CD4-positive, alpha-beta memory T cell (primary cell): Measurements from ENCODE around the gene VWCE. TPM values are rescaled to one million over a fixed set of nuclear protein-coding genes. Genes with fewer than 3 reads are reported as not detected.
A peak's percentile ranks its signal among the peaks of the same experiment; 100 is the strongest.

Experiments
- CTCF ChIA-PET: fragments of 350-600 bp; sonication (Branson Sonifier 250); formaldehyde crosslinking; loops from one replicate; lab custom pipeline; 2021; ENCODE audit warnings: inconsistent platforms; ENCODE audit not compliant: partially characterized antibody; lab: Charles Lee
- POLR2A ChIA-PET: fragments of 350-600 bp; sonication (Branson Sonifier 250); formaldehyde crosslinking; loops from one replicate; lab custom pipeline; 2021; ENCODE audit not compliant: partially characterized antibody; lab: Charles Lee
- DNase-seq, 5 donors: peaks; one replicate each; pipeline versions ENCODE4 v3.0.0 to v3.0.0-alpha.2; 2020 to 2022; ENCODE audit warnings: mixed read lengths in 1 of 5
- H3K27ac ChIP-seq: one replicate; pipeline ENCODE4 v1.7.0; 2013; ENCODE audit warnings: low read depth, low read length
- H3K27me3 ChIP-seq: 2 replicates; pipeline ENCODE4 v1.7.0; 2013; ENCODE audit warnings: mild to moderate bottlenecking, low read length, moderate library complexity; ENCODE audit not compliant: insufficient read depth
- H3K36me3 ChIP-seq: 2 replicates; pipeline ENCODE4 v1.7.0; 2013; ENCODE audit warnings: mild to moderate bottlenecking, low read length, moderate library complexity; ENCODE audit not compliant: insufficient read depth
- H3K4me1 ChIP-seq: 2 replicates; pipeline ENCODE4 v1.7.0; 2013; ENCODE audit warnings: mild to moderate bottlenecking, low read length, moderate library complexity; ENCODE audit not compliant: insufficient read depth
- H3K4me3 ChIP-seq, 2 donors: one replicate each; pipeline ENCODE4 v1.7.0; 2013; ENCODE audit warnings: low read length in 2 of 2, mild to moderate bottlenecking in 1 of 2
- H3K9me3 ChIP-seq, 2 donors: one replicate each; pipeline ENCODE4 v1.7.0; 2013; ENCODE audit warnings: low read length in 2 of 2, control low read depth in 1 of 2; ENCODE audit not compliant: control insufficient read depth in 1 of 2
- H3K27ac Mint-ChIP-seq, 7 donors: one replicate each; pipeline ENCODE4 v1.8.0; 2020 to 2021; ENCODE audit warnings: mixed read lengths in 7 of 7, mild to moderate bottlenecking in 6 of 7, inconsistent platforms in 3 of 7, moderate library complexity in 3 of 7
- H3K27me3 Mint-ChIP-seq, 2 donors: one replicate each; pipeline ENCODE4 v1.8.0; 2020 to 2021; ENCODE audit warnings: mixed read lengths in 2 of 2
- H3K36me3 Mint-ChIP-seq, 2 donors: one replicate each; pipeline ENCODE4 v1.8.0; 2020 to 2021; ENCODE audit warnings: mixed read lengths in 2 of 2, inconsistent platforms in 1 of 2, mild to moderate bottlenecking in 1 of 2
- H3K4me1 Mint-ChIP-seq, 4 donors: one replicate each; pipeline ENCODE4 v1.8.0; 2020 to 2021; ENCODE audit warnings: mixed read lengths in 4 of 4, mild to moderate bottlenecking in 1 of 4
- H3K4me3 Mint-ChIP-seq, 8 donors: one replicate each; pipeline ENCODE4 v1.8.0; 2020 to 2021; ENCODE audit warnings: mixed read lengths in 8 of 8, mild to moderate bottlenecking in 7 of 8, moderate library complexity in 6 of 8, inconsistent platforms in 3 of 8
- H3K9me3 Mint-ChIP-seq, 8 donors: one replicate each; pipeline ENCODE4 v1.8.0; 2020 to 2021; ENCODE audit warnings: mixed read lengths in 8 of 8, mild to moderate bottlenecking in 5 of 8, inconsistent platforms in 3 of 8, moderate library complexity in 1 of 8
- intact Hi-C: fragments of 100-400 bp; cut with micrococcal nuclease; formaldehyde crosslinking; loops from one replicate; pipeline ENCODE4 v1.15.1; 2023
- polyA plus RNA-seq, 2 donors: library from polyadenylated mRNA; unstranded; fragments of 300-500 nt; fragmentation: Illumina TruSeq; gene quantifications; one replicate each; pipeline ENCODE4 v1.2.3, GENCODE V29; 2021
- total RNA-seq, 2 experiments: library from RNA; stranded (reverse); gene quantifications; one replicate each; pipeline ENCODE4 v1.2.3, GENCODE V29; 2021

The VWCE gene
- total and polyA plus RNA-seq, 4 experiments from 2014 or later, result 0.38 to 0.44 TPM; not detected in 2

DNA sequence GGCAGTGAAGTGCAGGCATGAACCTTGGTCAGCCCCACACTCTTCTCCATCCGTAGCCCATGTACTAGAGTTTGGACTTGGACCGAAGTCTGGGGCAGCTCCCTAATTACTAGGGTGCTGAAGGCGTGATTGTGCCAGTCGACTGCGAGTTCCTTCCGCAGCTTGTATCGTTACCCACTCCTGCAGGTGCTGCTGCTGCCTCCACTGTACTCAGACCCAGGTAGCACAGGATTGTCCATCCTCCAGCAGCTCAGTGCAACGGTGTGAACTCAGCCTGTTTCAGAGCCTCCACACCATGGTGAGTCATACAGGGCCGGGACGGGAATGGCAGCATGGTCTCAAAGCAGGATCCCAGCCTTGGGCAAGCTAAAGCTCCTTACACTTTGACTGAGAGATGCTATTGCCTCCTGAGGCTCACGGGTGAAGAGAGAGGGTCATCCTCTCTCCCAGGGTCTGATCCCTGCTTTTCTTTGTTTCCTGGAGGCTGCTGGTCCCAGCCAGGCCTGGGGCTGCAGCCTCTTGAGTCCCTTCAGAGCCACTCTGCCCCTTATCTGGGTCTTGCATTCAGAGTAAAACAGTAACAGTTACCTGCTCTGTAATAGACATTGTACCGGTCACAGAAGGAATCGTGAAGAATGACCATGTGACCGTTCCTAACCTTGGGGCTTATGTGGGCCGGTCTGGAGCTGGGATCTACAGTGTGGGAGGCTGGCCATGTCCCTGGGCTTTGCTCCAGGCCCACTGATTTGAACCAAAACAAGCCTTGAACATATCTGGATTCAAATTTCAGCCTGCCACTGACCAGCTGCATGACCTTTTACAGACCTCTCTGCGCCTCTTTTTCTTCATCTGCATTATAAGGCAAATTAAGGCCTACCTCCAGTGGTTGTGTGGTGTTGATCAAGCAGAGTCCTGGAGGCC is 39.6 kb upstream of the VWCE start:
- peaks cover 6% of the 10 kb centered on the region for H3K36me3 ChIP-seq
- peaks cover 17 to 19% of the 10 kb centered on the region in 2 donors for H3K36me3 Mint-ChIP-seq
- no peaks in the 10 kb centered on the region for H3K9me3 ChIP-seq
- CTCF ChIA-PET, result interaction anchor here (1.0 to 10.1 kb wide), 12 partner anchors 19 to 502 kb away, joined by 3 to 442 read pairs (median 15); partner anchors contain the start of genes CYB561A3, TMEM138 and TMEM216
- H3K9me3 Mint-ChIP-seq, result peaks cover 0 to 4% (median 0%) of the 10 kb centered on the region in 8 donors
- peak overlapping the region; percentile 44 for H3K27ac ChIP-seq
- intact Hi-C loops, result no loop called here
- no peak for DNase-seq
- no peak overlapping the region for H3K4me3 ChIP-seq
- peaks cover 39% of the 10 kb centered on the region for H3K4me1 ChIP-seq
- peaks cover 32 to 62% (median 45%) of the 10 kb centered on the region in 4 donors for H3K4me1 Mint-ChIP-seq
- H3K27me3 Mint-ChIP-seq, result no peaks in the 10 kb centered on the region
- H3K4me3 Mint-ChIP-seq, result peak overlapping the region; percentile 89 to 97 (median 96)
- POLR2A ChIA-PET, result interaction anchor here (1.2 to 5.9 kb wide), 12 partner anchors 10 to 421 kb away, joined by 3 to 97 read pairs (median 6); partner anchors contain the start of genes CPSF7, CYB561A3, SDHAF2 and TMEM109
- H3K27me3 ChIP-seq, result no peaks in the 10 kb centered on the region
- H3K27ac Mint-ChIP-seq, result peak overlapping the region; percentile 92 to 99 (median 98)

DNA sequence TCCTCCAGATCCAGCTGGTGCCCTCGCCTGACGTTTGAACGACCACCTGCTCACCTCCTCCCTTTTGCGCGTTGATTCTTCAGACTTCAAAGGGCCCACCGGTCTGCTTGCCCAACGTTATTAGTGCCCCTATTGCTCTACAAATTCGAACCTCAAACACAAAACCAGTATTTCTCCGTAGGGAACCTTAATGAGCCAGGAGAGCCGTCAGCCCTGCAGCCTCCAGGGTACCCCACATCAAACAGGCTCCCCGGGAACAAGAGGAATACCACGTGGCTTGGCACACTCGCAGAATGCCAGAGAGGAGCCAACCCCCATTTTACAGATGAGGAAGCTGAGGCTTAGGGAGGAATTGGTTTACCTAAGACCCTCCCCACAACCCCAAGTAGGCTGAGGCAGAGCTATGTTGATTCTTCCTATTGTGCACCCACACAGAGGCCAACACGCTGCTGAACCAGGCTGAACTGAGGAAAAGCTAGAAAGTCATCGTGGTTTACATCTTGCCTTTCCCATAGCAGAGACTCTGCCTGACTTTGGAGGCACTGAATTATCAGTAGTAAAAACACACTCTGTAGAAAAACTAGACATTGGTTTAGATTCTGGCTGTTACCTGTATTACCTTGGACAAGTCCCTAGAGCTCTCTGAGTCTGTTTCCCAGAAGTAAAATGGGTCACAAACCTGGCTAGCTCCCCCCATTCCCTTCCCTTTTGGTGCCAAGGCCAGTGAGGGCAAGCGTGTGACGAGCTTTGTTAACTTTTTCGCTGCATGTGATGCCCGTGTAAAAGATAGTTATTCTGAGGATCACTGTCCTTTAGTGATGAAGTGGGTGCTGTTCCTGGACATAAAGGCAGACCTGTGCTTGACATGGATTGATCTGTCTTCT is 38.7 kb upstream of the VWCE start:
- H3K4me3 ChIP-seq, result peak overlapping the region; percentile 85 to 95
- H3K9me3 ChIP-seq, result no peaks in the 10 kb centered on the region
- Mint-ChIP-seq H3K36me3 (peaks cover 22 to 25% of the 10 kb centered on the region in 2 donors), H3K9me3 (peaks cover 0 to 4% (median 0%) of the 10 kb centered on the region in 8 donors), H3K4me3 (peak overlapping the region; percentile 89 to 97 (median 96)), H3K27ac (peak overlapping the region; percentile 92 to 99 (median 98)), H3K4me1 (peaks cover 36 to 71% (median 52%) of the 10 kb centered on the region in 4 donors), H3K27me3 (no peaks in the 10 kb centered on the region)
- POLR2A ChIA-PET, result interaction anchor here (0.6 to 5.9 kb wide), 13 partner anchors 9 to 1982 kb away, joined by 3 to 97 read pairs (median 4); partner anchors contain the start of genes CPSF7, CYB561A3, SDHAF2 and TMEM109
- CTCF ChIA-PET, result interaction anchor here (1.0 to 10.1 kb wide), 6 partner anchors 18 to 418 kb away, joined by 3 to 442 read pairs (median 14); partner anchors contain the start of genes CYB561A3, TMEM138 and TMEM216
- DNase-seq, result peak in 1 of 5 donors; percentile 15
- intact Hi-C loops, result loop anchor here (1.0 to 2.0 kb wide), 3 partner anchors 29 to 427 kb away; partner anchors contain the start of genes PRPF19, SDHAF2 and TMEM138
- H3K27me3 ChIP-seq, result no peaks in the 10 kb centered on the region
- peaks cover 39% of the 10 kb centered on the region for H3K4me1 ChIP-seq
- H3K27ac ChIP-seq, result peak overlapping the region; percentile 83
- H3K36me3 ChIP-seq, result peaks cover 12% of the 10 kb centered on the region

DNA sequence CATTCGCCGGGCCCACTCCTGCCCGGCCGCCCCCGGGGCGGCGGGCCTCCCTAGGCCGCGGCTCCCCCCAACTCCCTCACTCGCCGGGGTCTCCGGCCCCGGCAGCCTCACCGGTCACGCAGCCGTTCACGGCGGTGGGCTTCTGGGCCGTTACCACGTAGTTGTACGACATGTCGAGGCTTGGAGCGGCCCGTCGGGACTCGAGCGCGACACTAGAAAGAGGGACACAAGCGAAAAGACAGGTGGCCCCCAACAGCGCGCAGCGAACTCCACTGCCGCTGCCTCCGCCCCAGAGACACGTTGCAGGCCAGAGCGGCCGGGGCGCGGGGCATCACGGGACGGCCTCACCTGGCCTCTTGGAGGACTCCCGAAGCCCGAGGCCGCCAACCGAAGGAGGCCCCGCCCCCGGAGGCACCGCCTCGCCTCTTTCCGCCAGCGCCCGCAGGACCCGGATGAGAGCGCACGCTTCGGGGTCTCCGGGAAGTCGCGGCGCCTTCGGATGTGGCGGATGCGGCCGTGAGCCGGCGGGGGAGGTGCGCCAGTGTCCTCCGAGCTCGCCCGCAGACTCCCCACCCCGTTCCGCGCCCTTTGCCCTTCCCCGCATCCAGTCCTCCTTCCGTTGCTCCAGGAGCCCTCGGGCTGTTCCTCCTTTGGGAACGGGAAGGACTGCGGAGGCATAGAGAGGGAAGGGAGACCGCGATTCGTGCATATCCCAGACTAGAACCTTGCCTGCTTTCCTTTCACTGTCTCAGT is 37.9 kb upstream of the VWCE start, which contains the start of the genes DDB1 and TKFC:
TSS of gene DDB1 (minus strand) at position 309 of the 753 bp plus-strand sequence. CDS start at position 172, 137 bp downstream.
TSS of gene TKFC (plus strand) at position 432 of the 753 bp plus-strand sequence. CDS start 1,501 bp downstream, outside the sequence.
- peaks cover 0 to 4% (median 0%) of the 10 kb centered on the region in 8 donors for H3K9me3 Mint-ChIP-seq
- Histone ChIP-seq H3K9me3 (no peaks in the 10 kb centered on the region), H3K36me3 (peaks cover 12% of the 10 kb centered on the region), H3K27me3 (no peaks in the 10 kb centered on the region), H3K27ac (peak within 1 kb of the TSS; percentile 83), H3K4me3 (peak within 1 kb of the TSS; percentile 85 to 95), H3K4me1 (peaks cover 39% of the 10 kb centered on the region)
- CTCF ChIA-PET, result interaction anchor here (1.1 to 10.1 kb wide), 5 partner anchors 17 to 102 kb away, joined by 4 to 442 read pairs (median 18); partner anchors contain the start of genes CYB561A3, TMEM138 and TMEM216
- peak; percentile 96 to 97 (median 97) for DNase-seq
- H3K4me3 Mint-ChIP-seq, result peak within 1 kb of the TSS; percentile 89 to 97 (median 96)
- POLR2A ChIA-PET, result interaction anchor here (0.6 to 5.9 kb wide), 12 partner anchors 9 to 1981 kb away, joined by 3 to 97 read pairs (median 4); partner anchors contain the start of genes CPSF7, CYB561A3, SDHAF2 and TMEM109
- peaks cover 36 to 71% (median 54%) of the 10 kb centered on the region in 4 donors for H3K4me1 Mint-ChIP-seq
- intact Hi-C loops, result loop anchor here (1.0 to 2.0 kb wide), 3 partner anchors 29 to 426 kb away; partner anchors contain the start of genes PRPF19, SDHAF2 and TMEM138
- peak within 1 kb of the TSS; percentile 92 to 99 (median 98) for H3K27ac Mint-ChIP-seq
- peaks cover 25 to 31% of the 10 kb centered on the region in 2 donors for H3K36me3 Mint-ChIP-seq
- H3K27me3 Mint-ChIP-seq, result no peaks in the 10 kb centered on the region

DNA sequence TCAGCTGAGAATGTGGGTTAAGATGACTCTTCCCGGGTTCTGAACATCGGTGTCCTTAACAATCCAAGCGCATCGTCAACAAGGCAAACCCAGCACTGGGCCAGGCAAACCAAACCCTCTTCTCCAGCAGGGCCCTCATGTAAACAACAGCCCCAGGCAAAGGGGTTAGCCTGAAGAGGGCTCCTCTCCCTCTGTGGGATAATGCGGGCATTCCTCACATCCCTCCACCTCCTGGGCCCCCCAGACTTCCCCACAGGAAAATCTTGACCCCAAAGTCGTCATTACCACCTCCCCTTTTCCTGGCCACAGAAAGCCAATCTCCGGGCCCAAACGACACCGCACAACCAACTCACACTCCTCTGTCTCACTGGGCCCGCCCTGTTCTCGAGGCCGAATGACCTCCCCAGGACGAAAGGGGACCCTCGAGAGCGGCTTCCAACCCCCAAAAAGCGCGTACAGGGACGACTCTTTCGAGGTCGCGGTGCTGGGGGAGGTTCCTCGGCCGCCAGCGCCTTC is 37.2 kb upstream of the VWCE start:
- peaks cover 38 to 78% (median 55%) of the 10 kb centered on the region in 4 donors for H3K4me1 Mint-ChIP-seq
- Histone ChIP-seq H3K27ac (peak overlapping the region; percentile 83), H3K36me3 (peaks cover 18% of the 10 kb centered on the region), H3K4me3 (peak overlapping the region; percentile 81 to 85), H3K27me3 (no peaks in the 10 kb centered on the region), H3K4me1 (peaks cover 39% of the 10 kb centered on the region), H3K9me3 (no peaks in the 10 kb centered on the region)
- ChIA-PET POLR2A (interaction anchor here (1.0 to 4.4 kb wide), 4 partner anchors 12 to 97 kb away, joined by 3 to 97 read pairs (median 6); partner anchors contain the start of genes CPSF7, CYB561A3, SDHAF2 and TMEM138), CTCF (interaction anchor here (0.9 to 1.9 kb wide), 5 partner anchors 30 to 103 kb away, joined by 3 to 14 read pairs (median 4); partner anchors contain the start of genes TMEM138 and TMEM216)
- intact Hi-C loops, result loop anchor here (2.0 kb wide), 1 partner anchor 426 kb away; the partner anchor contains the start of gene PRPF19
- H3K4me3 Mint-ChIP-seq, result peak overlapping the region; percentile 89 to 97 (median 96)
- H3K36me3 Mint-ChIP-seq, result peaks cover 31 to 37% of the 10 kb centered on the region in 2 donors
- peak in 1 of 5 donors; percentile 50 for DNase-seq
- H3K27ac Mint-ChIP-seq, result peak overlapping the region; percentile 84 to 98 (median 95)
- no peaks in the 10 kb centered on the region for H3K27me3 Mint-ChIP-seq
- peaks cover 0 to 4% (median 0%) of the 10 kb centered on the region in 8 donors for H3K9me3 Mint-ChIP-seq

DNA sequence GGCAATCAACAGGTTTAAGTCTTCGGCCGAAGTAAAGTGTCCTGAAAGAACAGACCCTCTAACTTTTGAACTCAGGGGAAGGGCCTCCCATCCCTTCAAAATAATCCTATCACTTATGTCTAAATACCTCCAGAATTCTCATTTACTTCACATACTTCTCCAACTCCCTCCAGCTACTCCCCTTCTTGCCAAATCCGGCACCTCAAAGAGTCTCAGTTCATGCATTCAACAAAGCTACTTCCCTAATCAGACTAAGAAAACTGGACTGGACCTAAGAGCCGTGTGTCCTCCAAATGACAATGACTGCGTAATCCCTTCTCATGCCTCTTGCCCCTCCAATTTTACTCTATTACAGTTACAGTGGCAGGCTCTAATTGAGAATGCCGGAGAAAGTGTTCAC is 36.5 kb upstream of the VWCE start:
- H3K36me3 Mint-ChIP-seq, result peaks cover 31 to 41% of the 10 kb centered on the region in 2 donors
- intact Hi-C loops, result loop anchor here (2.0 kb wide), 1 partner anchor 425 kb away; the partner anchor contains the start of gene PRPF19
- Histone ChIP-seq H3K4me1 (peaks cover 39% of the 10 kb centered on the region), H3K36me3 (peaks cover 20% of the 10 kb centered on the region), H3K27me3 (no peaks in the 10 kb centered on the region), H3K9me3 (no peaks in the 10 kb centered on the region), H3K4me3 (peak overlapping the region; percentile 81 to 85), H3K27ac (peak overlapping the region; percentile 83)
- no peaks in the 10 kb centered on the region for H3K27me3 Mint-ChIP-seq
- H3K4me1 Mint-ChIP-seq, result peaks cover 38 to 74% (median 53%) of the 10 kb centered on the region in 4 donors
- peaks cover 0 to 4% (median 0%) of the 10 kb centered on the region in 8 donors for H3K9me3 Mint-ChIP-seq
- H3K27ac Mint-ChIP-seq, result peak overlapping the region; percentile 84 to 98 (median 95)
- ChIA-PET POLR2A (interaction anchor here (1.0 to 4.4 kb wide), 5 partner anchors 12 to 98 kb away, joined by 3 to 97 read pairs (median 5); partner anchors contain the start of genes CPSF7, CYB561A3, SDHAF2 and TMEM138), CTCF (interaction anchor here (0.9 to 1.9 kb wide), 6 partner anchors 31 to 185 kb away, joined by 3 to 14 read pairs (median 4); partner anchors contain the start of genes TMEM138 and TMEM216)
- no peak for DNase-seq
- peak overlapping the region; percentile 89 to 97 (median 96) for H3K4me3 Mint-ChIP-seq
